A673 (cell line): Measurements from ENCODE around the gene SOX30. TPM values are rescaled to one million over a fixed set of nuclear protein-coding genes. Genes with fewer than 3 reads are reported as not detected.

ENCODE experiments used
- BruUV-seq: library from RNA; stranded (reverse); fragments of 400-500 nt; replicated peaks from 2 replicates; lab custom pipeline; 2021; lab: Mats Ljungman, UMichigan
- CTCF ChIA-PET: fragments of 300-600 bp; sonication (Branson Sonifier 250); formaldehyde crosslinking; loops from one replicate; lab custom pipeline; 2022; ENCODE audit warnings: antibody characterized with exemption; lab: Charles Lee
- POLR2A ChIA-PET: fragments of 300-600 bp; sonication (Branson Sonifier 250); formaldehyde crosslinking; loops from one replicate; lab custom pipeline; 2022; ENCODE audit warnings: antibody characterized with exemption; ENCODE audit not compliant: low non-redundant PET; lab: Charles Lee
- DNase-seq: peaks from one replicate; pipeline ENCODE4 v3.0.0-alpha.2; 2015; ENCODE audit warnings: low spot score
- H3K27ac ChIP-seq: fragments of 200-600 bp; sonication (generic); 2 replicates; pipeline ENCODE4 v1.5.1; 2016; ENCODE audit warnings: mixed run types, low read depth, mild to moderate bottlenecking, mixed read lengths, antibody characterized with exemption, low read length; ENCODE audit not compliant: poor library complexity, severe bottlenecking
- H3K27me3 ChIP-seq: fragments of 200-600 bp; sonication (generic); replicated peaks from 2 replicates; pipeline ENCODE4 v1.6.1; 2017; ENCODE audit warnings: mixed run types, low read depth, mild to moderate bottlenecking, mixed read lengths, antibody characterized with exemption, low read length; ENCODE audit not compliant: insufficient read depth, poor library complexity
- H3K36me3 ChIP-seq: fragments of 200-600 bp; sonication (generic); 2 replicates; pipeline ENCODE4 v1.6.1; 2016; ENCODE audit warnings: mixed run types, mild to moderate bottlenecking, mixed read lengths, antibody characterized with exemption, low read length; ENCODE audit not compliant: insufficient read depth, poor library complexity, severe bottlenecking
- H3K4me1 ChIP-seq: fragments of 200-600 bp; sonication (generic); 2 replicates; pipeline ENCODE4 v1.6.1; 2017; ENCODE audit warnings: mixed run types, mild to moderate bottlenecking, mixed read lengths, antibody characterized with exemption, low read length; ENCODE audit not compliant: insufficient read depth, poor library complexity, severe bottlenecking
- H3K4me3 ChIP-seq: fragments of 200-600 bp; sonication (generic); 2 replicates; pipeline ENCODE4 v1.5.1; 2016; ENCODE audit warnings: low read depth, mixed run types, mild to moderate bottlenecking, mixed read lengths, low read length; ENCODE audit not compliant: poor library complexity, severe bottlenecking
- H3K9me3 ChIP-seq: fragments of 200-600 bp; sonication (generic); 2 replicates; pipeline ENCODE4 v1.6.1; 2016; ENCODE audit warnings: mixed run types, low read depth, mild to moderate bottlenecking, mixed read lengths, antibody characterized with exemption, low read length; ENCODE audit not compliant: poor library complexity, severe bottlenecking
- EZH2 ChIP-seq: fragments of 200-600 bp; sonication (generic); IDR thresholded peaks from 2 replicates; pipeline ENCODE4 v1.6.1; 2017; ENCODE audit warnings: borderline replicate concordance, low read depth, mild to moderate bottlenecking, mixed read lengths, antibody characterized with exemption, low read length; ENCODE audit not compliant: poor library complexity, severe bottlenecking
- intact Hi-C: fragments of 100-400 bp; cut with micrococcal nuclease; formaldehyde crosslinking; loops from one replicate; pipeline ENCODE4 v1.10.0; 2022; ENCODE audit not compliant: unreplicated experiment
- total RNA-seq: library from RNA; stranded (reverse); gene quantifications from 2 replicates; pipeline ENCODE4 v1.2.3, GENCODE V29; 2021
- TF ChIP-seq, protein P1 (sequence below): fragments of 300-800, 200-600 bp; sonication (generic); conservative IDR thresholded peaks from 2 replicates; pipeline ENCODE4 v1.5.1; 2017; ENCODE audit warnings: low read depth, mild to moderate bottlenecking, antibody characterized with exemption, low read length, moderate library complexity, mixed read lengths

The SOX30 gene
- total RNA-seq, 1 experiment from 2014 or later = not detected

DNA sequence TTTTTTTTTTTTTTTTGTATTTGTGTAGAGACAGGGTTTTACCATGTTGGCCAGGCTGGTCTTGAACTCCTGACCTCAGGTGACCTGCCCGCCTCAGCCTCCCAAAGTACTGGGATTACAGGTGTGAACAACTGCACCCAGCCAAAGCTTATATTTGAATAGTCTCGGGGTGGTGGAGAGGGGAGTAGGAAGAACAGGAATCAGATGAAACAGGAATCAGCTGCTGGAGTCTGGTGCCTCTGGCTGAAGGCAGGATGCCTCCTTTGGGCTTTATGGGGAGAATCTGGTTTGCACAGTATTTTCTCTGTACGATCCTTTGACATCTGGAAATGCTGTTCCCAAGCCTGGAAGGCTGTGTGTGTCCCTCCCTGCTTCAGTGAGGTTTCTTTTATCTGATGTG, 30.0 kb upstream of the SOX30 start:
- H3K27me3 ChIP-seq = no peaks in the 10 kb centered on the region
- no peak for TF ChIP-seq EZH2
- TF ChIP-seq, protein P1, sequence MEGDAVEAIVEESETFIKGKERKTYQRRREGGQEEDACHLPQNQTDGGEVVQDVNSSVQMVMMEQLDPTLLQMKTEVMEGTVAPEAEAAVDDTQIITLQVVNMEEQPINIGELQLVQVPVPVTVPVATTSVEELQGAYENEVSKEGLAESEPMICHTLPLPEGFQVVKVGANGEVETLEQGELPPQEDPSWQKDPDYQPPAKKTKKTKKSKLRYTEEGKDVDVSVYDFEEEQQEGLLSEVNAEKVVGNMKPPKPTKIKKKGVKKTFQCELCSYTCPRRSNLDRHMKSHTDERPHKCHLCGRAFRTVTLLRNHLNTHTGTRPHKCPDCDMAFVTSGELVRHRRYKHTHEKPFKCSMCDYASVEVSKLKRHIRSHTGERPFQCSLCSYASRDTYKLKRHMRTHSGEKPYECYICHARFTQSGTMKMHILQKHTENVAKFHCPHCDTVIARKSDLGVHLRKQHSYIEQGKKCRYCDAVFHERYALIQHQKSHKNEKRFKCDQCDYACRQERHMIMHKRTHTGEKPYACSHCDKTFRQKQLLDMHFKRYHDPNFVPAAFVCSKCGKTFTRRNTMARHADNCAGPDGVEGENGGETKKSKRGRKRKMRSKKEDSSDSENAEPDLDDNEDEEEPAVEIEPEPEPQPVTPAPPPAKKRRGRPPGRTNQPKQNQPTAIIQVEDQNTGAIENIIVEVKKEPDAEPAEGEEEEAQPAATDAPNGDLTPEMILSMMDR = no peak
- H3K36me3 ChIP-seq = no peaks in the 10 kb centered on the region
- no peaks in the 10 kb centered on the region for H3K9me3 ChIP-seq
- H3K27ac ChIP-seq = no peak overlapping the region
- H3K4me1 ChIP-seq = no peaks in the 10 kb centered on the region
- no peak overlapping the region for H3K4me3 ChIP-seq
- no TSS peak for BruUV-seq
- ChIA-PET POLR2A (no interaction called here), CTCF (interaction anchor here (0.6 kb wide), 1 partner anchor 377 kb away, joined by 5 read pairs; no protein-coding TSS in a partner anchor)
- intact Hi-C loops = no loop called here
- no peak for DNase-seq

- Histone ChIP-seq H3K27me3 (no peaks in the 10 kb centered on the region), H3K9me3 (no peaks in the 10 kb centered on the region), H3K27ac (no peak overlapping the region), H3K4me3 (no peak overlapping the region), H3K36me3 (no peaks in the 10 kb centered on the region), H3K4me1 (no peaks in the 10 kb centered on the region)
- intact Hi-C loops = no loop called here
- no peak for DNase-seq
- BruUV-seq = no TSS peak
- no peak for TF ChIP-seq EZH2
- ChIA-PET POLR2A (no interaction called here), CTCF (no interaction called here)
Measured at GRCh38 chr5:157681048-157681447, 28.8 kb upstream of the SOX30 start.

DNA sequence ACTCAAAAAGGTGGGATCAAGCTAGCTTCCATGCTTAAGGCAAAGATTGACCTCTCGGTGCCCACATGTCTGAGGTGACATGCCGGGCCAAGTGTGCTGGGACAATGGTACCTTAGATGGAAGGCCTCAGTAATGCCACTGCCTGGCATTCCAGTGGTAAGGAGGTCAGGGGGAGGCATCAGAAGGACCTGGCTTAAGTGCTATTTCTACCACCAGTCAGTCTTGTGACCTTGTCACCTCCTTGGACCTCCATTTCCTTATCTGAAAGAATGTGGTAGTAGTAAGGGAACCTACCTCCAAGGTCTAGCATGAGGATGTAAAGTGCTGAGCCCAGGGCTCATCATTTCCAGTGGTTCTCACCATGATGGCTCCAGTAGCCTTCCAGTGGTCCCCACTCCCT, 28.0 kb upstream of the SOX30 start:
- no peak for TF ChIP-seq EZH2
- TF ChIP-seq, protein P1 = no peak
- CTCF ChIA-PET = no interaction called here

DNA sequence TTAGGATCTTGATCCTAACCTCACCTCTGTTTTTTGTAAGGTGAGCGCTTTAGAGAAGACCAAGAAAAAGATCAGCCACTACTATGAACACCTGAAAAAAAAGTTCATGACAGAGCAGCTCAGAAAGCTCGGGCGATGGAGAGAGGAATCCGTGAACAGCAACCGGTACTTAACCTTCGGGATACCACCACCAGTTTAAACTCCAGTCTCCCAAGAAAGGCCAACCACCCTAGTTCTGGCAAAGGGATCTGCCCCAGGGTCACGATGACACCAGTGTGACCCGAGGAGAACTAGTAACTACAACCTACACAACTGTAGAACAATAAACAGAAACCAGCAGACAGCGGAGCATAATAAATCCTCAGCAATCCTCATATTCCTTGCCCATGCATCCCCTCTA, 27.6 kb upstream of the SOX30 start:
- intact Hi-C loops = no loop called here
- Histone ChIP-seq H3K27me3 (no peaks in the 10 kb centered on the region), H3K36me3 (no peaks in the 10 kb centered on the region), H3K27ac (no peak overlapping the region), H3K4me3 (no peak overlapping the region), H3K9me3 (no peaks in the 10 kb centered on the region), H3K4me1 (no peaks in the 10 kb centered on the region)
- TF ChIP-seq, protein P1 = no peak
- no peak for TF ChIP-seq EZH2
- POLR2A ChIA-PET = no interaction called here
- CTCF ChIA-PET = no interaction called here
- BruUV-seq = no TSS peak
- no peak for DNase-seq

More for the DNA sequence above, 28.0 kb upstream of the SOX30 start:
- Histone ChIP-seq H3K9me3 (no peaks in the 10 kb centered on the region), H3K4me1 (no peaks in the 10 kb centered on the region), H3K4me3 (no peak overlapping the region), H3K36me3 (no peaks in the 10 kb centered on the region), H3K27ac (no peak overlapping the region), H3K27me3 (no peaks in the 10 kb centered on the region)
- no TSS peak for BruUV-seq
- intact Hi-C loops = no loop called here
- POLR2A ChIA-PET = no interaction called here
- DNase-seq = no peak
